GM19099 (cell line): ENCODE results near the gene SLC6A3.

Experiments used
- POLR2A ChIP-seq: IDR thresholded peaks from 3 replicates; pipeline ENCODE4 v1.6.1; 2011; ENCODE audit warnings: low read depth; ENCODE audit not compliant: insufficient read length; ENCODE audit errors: extremely low read depth

SLC6A3 gene

GRCh38 chr5:1343931-1344901 is 101.0 kb downstream of the SLC6A3 start:
- TF ChIP-seq POLR2A: no peak

- TF ChIP-seq POLR2A: no peak
Observed at GRCh38 chr5:1343315-1343751, 101.9 kb downstream of the SLC6A3 start.
